Astrocyte of the cerebellum (primary cell): Measurements from ENCODE around the gene LAMP1.
"Not testable (repeated sequence)": the region's sequence is repeated elsewhere in the genome, so short reads cannot be mapped to it uniquely, and the experiment has no call there.

Experiments
- DNase-seq: peaks from one replicate; pipeline ENCODE4 v3.0.0-alpha.2; 2011; ENCODE audit warnings: low read depth
- H3K4me3 ChIP-seq: 2 replicates; pipeline ENCODE4 v1.5.1; 2011; ENCODE audit warnings: mild to moderate bottlenecking, low read depth, low read length, moderate library complexity
- in situ Hi-C: cut with HindIII; loops from 2 replicates; pipeline ENCODE4 v1.10.0; 2017; ENCODE audit warnings: low sequenced_read_pairs
- TF ChIP-seq, protein P1 (sequence below): IDR thresholded peaks from 2 replicates; pipeline ENCODE4 v1.5.1; 2012; ENCODE audit warnings: low read length, low read depth, moderate library complexity, mild to moderate bottlenecking; ENCODE audit errors: missing control alignments

Gene LAMP1

DNA sequence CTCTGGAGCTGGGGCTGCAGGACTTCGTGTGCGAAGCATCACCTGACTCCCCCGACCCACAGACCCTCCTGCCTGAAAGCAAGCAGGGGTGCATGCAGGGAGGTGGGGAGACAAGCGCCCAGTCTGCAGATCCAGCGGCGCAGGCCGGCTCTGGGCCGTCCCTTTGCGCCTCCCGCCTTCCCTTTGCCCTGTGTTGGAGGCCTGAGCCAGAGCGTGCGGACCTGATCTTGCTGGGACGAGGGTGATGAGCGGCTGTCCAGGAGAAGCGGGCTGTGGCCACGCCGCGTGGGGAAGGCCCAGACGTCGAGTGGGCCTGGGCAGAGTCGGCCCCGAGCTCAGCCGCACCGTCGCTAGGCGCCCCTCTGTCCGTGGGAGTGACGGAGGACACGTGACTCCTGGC, 72.2 kb downstream of the LAMP1 start:
- DNase-seq = no peak
- no peak overlapping the region for H3K4me3 ChIP-seq
- in situ Hi-C loops = no loop called here
- TF ChIP-seq, protein P1, sequence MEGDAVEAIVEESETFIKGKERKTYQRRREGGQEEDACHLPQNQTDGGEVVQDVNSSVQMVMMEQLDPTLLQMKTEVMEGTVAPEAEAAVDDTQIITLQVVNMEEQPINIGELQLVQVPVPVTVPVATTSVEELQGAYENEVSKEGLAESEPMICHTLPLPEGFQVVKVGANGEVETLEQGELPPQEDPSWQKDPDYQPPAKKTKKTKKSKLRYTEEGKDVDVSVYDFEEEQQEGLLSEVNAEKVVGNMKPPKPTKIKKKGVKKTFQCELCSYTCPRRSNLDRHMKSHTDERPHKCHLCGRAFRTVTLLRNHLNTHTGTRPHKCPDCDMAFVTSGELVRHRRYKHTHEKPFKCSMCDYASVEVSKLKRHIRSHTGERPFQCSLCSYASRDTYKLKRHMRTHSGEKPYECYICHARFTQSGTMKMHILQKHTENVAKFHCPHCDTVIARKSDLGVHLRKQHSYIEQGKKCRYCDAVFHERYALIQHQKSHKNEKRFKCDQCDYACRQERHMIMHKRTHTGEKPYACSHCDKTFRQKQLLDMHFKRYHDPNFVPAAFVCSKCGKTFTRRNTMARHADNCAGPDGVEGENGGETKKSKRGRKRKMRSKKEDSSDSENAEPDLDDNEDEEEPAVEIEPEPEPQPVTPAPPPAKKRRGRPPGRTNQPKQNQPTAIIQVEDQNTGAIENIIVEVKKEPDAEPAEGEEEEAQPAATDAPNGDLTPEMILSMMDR = no peak

DNA sequence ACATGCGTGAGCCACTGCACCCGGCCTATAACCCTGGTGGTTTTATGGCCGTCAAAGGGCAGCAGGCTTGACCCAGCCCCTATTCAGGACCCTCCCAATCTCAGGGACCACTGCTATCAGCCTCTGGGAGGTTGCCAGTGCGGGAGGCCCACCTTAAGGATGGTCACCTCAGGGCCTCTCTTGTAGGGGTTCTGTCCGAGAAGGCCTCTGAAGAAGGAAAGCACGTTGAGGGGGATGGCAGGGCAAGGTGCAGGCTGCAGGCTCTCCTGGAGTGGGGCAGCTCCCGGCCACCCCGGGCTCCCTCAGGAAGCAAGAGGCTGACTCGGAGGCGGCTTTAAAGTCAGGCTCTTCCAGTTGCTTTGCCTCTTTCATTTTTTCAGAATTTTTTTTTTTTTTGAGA, 72.8 kb downstream of the LAMP1 start:
- TF ChIP-seq, protein P1 = no peak
- no peak for DNase-seq
- in situ Hi-C loops = no loop called here
- H3K4me3 ChIP-seq = no peak overlapping the region

DNA sequence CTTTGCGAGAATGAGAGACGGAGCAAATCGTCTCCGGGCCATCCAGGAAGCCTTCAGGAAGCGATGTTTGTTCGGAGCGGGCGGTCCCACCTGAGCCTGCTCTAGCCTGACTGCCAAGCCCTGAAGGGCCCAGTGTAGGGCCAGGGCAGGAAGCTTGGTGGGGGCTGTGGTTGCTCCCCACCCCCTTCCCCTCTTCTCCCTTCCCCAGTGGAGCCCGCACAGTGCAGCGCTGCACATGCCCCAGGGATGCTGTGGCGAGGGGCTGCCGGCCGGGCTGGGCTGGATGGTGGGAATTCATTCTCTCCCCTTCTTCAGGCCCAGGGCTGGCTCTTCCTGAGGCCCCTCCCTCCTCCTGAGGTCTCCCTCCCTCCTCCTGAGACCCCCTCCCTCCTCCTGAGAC, 74.0 kb downstream of the LAMP1 start:
- TF ChIP-seq, protein P1 = no peak
- no peak for DNase-seq
- in situ Hi-C loops = no loop called here
- H3K4me3 ChIP-seq = no peak overlapping the region

DNA sequence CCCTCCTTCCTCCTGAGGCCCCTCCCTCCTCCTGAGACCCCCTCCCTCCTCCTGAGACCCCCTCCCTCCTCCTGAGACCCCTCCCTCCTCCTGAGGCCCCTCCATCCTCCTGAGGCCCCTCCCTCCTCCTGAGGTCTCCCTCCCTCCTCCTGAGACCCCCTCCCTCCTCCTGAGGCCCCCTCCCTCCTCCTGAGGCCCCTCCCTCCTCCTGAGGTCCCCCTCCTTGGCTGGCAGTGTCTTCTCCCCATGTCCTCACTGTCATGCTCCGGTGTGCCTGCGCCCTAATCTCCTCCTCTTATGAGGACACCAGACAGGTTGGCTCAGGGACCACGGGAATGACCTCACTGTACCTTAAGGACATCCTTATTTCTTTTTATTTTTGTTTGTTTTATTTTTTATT, 74.7 kb downstream of the LAMP1 start:
- not testable (repeated sequence) for DNase-seq

More for the DNA sequence above, 74.7 kb downstream of the LAMP1 start:
- in situ Hi-C loops, H3K4me3 ChIP-seq: not testable (repeated sequence)
